K562 (cell line): ENCODE data around the gene EHD3.

ENCODE experiments used
- ASH1L ChIP-seq: fragments of 450-650 bp; IDR thresholded peaks from 2 replicates; pipeline ENCODE4 v1.6.1; 2018; ENCODE audit warnings: borderline replicate concordance, mild to moderate bottlenecking, low read depth; ENCODE audit not compliant: partially characterized antibody
- ATF7 ChIP-seq: fragments of 450-650 bp; IDR thresholded peaks from 2 replicates; pipeline ENCODE4 v1.7.1; 2014; ENCODE audit warnings: mild to moderate bottlenecking, moderate library complexity
- CHD1 ChIP-seq: fragments of 200-600 bp; sonication (generic); IDR thresholded peaks from one replicate; pipeline ENCODE4 v1.6.1; 2012; ENCODE audit warnings: mild to moderate bottlenecking, moderate library complexity, low read length, inconsistent platforms
- FOXP4 ChIP-seq: sonication (generic); formaldehyde crosslinking; IDR thresholded peaks from 2 replicates; pipeline ENCODE4 v1.8.0; 2022; ENCODE audit warnings: mild to moderate bottlenecking, missing genetic modification reagents, borderline replicate concordance
- RB1 ChIP-seq: fragments of 450-650 bp; IDR thresholded peaks from 2 replicates; pipeline ENCODE4 v1.6.1; 2017; ENCODE audit warnings: low read depth, mild to moderate bottlenecking
- RCOR1 ChIP-seq, 2 experiments: IDR thresholded peaks; 2 replicates each; pipeline ENCODE4 v1.6.1; 2012; ENCODE audit warnings: low read depth in 2 of 2, low read length in 2 of 2, borderline replicate concordance in 1 of 2, improper control_type of control experiment in 1 of 2
- SMAD3 ChIP-seq: fragments of 450-650 bp; formaldehyde crosslinking; conservative IDR thresholded peaks from 2 replicates; pipeline ENCODE4 v1.4.0; 2020; ENCODE audit warnings: mild to moderate bottlenecking
- TEAD4 ChIP-seq, 2 experiments: sonication (generic) in 1 of 2; formaldehyde crosslinking in 1 of 2; IDR thresholded peaks; 2 replicates each; pipeline versions ENCODE4 v1.6.1 to v1.8.0; 2012 to 2022; ENCODE audit warnings: borderline replicate concordance in 1 of 2, inconsistent platforms in 1 of 2, low read length in 1 of 2, mild to moderate bottlenecking in 1 of 2, missing genetic modification reagents in 1 of 2
- ZBTB33 ChIP-seq: sonication (generic); formaldehyde crosslinking; IDR thresholded peaks from 2 replicates; pipeline ENCODE4 v1.8.1; 2023; ENCODE audit warnings: mild to moderate bottlenecking, missing genetic modification reagents
- ZC3H4 ChIP-seq: sonication (generic); formaldehyde crosslinking; IDR thresholded peaks from 2 replicates; pipeline ENCODE4 v1.9.0; 2021; ENCODE audit warnings: missing genetic modification reagents, borderline replicate concordance
- TF ChIP-seq, protein P1 (sequence below), 3 experiments: IDR thresholded peaks in 2 of 3; conservative IDR thresholded peaks in 1 of 3; 2 replicates each; pipeline ENCODE4 v1.5.1; 2011 to 2012; ENCODE audit warnings: low read length in 3 of 3, mild to moderate bottlenecking in 3 of 3, control low read depth in 2 of 3, improper control_type of control experiment in 1 of 3, inconsistent platforms in 1 of 3, low read depth in 1 of 3, mixed read lengths in 1 of 3, moderate library complexity in 1 of 3; ENCODE audit not compliant: insufficient read depth in 2 of 3
- TF ChIP-seq, protein P2 (sequence below), 2 experiments: fragments of 450-650 bp in 1 of 2; sonication (generic) in 1 of 2; formaldehyde crosslinking in 1 of 2; IDR thresholded peaks in 1 of 2; conservative IDR thresholded peaks in 1 of 2; 2 replicates each; pipeline versions ENCODE4 v1.6.1 to v1.8.1; 2016 to 2023; ENCODE audit warnings: mild to moderate bottlenecking in 2 of 2, moderate library complexity in 2 of 2, inconsistent platforms in 1 of 2, missing genetic modification reagents in 1 of 2

GRCh38 chr2:31263636-31264190, 29.8 kb downstream of the EHD3 start:
- TF ChIP-seq ZC3H4: no peak
- TF ChIP-seq RCOR1 (IDR thresholded peaks at IDR 0.05; ENCODE audit: borderline replicate concordance in 1 of 2, low read depth in 2 of 2, low read length in 2 of 2): no peak
- no peak for TF ChIP-seq ZBTB33
- no peak for TF ChIP-seq SMAD3 (CRISPR knock-in tag)
- no peak for TF ChIP-seq RB1
- TF ChIP-seq, protein P1, sequence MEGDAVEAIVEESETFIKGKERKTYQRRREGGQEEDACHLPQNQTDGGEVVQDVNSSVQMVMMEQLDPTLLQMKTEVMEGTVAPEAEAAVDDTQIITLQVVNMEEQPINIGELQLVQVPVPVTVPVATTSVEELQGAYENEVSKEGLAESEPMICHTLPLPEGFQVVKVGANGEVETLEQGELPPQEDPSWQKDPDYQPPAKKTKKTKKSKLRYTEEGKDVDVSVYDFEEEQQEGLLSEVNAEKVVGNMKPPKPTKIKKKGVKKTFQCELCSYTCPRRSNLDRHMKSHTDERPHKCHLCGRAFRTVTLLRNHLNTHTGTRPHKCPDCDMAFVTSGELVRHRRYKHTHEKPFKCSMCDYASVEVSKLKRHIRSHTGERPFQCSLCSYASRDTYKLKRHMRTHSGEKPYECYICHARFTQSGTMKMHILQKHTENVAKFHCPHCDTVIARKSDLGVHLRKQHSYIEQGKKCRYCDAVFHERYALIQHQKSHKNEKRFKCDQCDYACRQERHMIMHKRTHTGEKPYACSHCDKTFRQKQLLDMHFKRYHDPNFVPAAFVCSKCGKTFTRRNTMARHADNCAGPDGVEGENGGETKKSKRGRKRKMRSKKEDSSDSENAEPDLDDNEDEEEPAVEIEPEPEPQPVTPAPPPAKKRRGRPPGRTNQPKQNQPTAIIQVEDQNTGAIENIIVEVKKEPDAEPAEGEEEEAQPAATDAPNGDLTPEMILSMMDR (IDR thresholded peaks at IDR 0.05 in 2 of 3, conservative IDR thresholded peaks at IDR 0.05 in 1 of 3; ENCODE audit: insufficient read depth in 2 of 3, low read depth in 1 of 3, low read length in 3 of 3): no peak
- no peak for TF ChIP-seq ASH1L
- TF ChIP-seq TEAD4 (IDR thresholded peaks at IDR 0.05; ENCODE audit: low read length): no peak
- TF ChIP-seq TEAD4 (CRISPR knock-in tag; IDR thresholded peaks at IDR 0.05; ENCODE audit: borderline replicate concordance): no peak
- TF ChIP-seq ATF7: no peak
- TF ChIP-seq FOXP4: no peak
- TF ChIP-seq CHD1: no peak
- TF ChIP-seq, protein P2, sequence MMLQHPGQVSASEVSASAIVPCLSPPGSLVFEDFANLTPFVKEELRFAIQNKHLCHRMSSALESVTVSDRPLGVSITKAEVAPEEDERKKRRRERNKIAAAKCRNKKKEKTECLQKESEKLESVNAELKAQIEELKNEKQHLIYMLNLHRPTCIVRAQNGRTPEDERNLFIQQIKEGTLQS (IDR thresholded peaks at IDR 0.05): no peak
- TF ChIP-seq, protein P2 (CRISPR knock-in tag; conservative IDR thresholded peaks at IDR 0.05): no peak
